Stimulated activated CD8-positive, alpha-beta memory T cell treated with anti-CD3 and anti-CD28 coated beads, Interleukin-4, amount 100 ng/mL, for 24 hours (primary cell): ENCODE measurements around the gene PSMD14.
"Not testable (repeated sequence)": the region's sequence is repeated elsewhere in the genome, so short reads cannot be mapped to it uniquely, and the experiment has no call there.

Experiments used
- DNase-seq: peaks from one replicate; pipeline ENCODE4 v3.0.0-alpha.2; 2020; ENCODE audit warnings: low read depth

PSMD14 gene

DNA sequence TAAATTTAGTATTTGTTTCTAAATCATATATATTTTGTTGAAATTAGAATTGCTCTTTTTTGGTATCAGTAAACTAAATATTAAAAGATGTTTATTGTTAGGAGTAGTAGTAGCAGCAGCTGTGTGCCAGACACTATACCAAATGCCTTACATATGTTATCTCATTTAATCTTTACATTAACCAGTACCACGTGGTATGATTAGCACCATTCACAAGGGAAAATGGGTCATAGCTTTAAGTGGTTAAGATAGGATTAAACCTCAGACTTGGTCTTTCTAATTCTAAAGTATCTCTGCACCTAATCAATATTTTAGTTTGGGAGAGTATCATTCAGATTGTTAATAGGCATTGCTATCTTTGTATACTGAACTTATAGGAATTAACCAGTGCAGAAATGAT, 29.0 kb downstream of the PSMD14 start:
- no peak for DNase-seq

- not testable (repeated sequence) for DNase-seq
Observed at GRCh38 chr2:161339532-161339931, 31.3 kb downstream of the PSMD14 start.

- DNase-seq, result not testable (repeated sequence)
Observed at GRCh38 chr2:161340930-161341413, 32.7 kb downstream of the PSMD14 start.

DNA sequence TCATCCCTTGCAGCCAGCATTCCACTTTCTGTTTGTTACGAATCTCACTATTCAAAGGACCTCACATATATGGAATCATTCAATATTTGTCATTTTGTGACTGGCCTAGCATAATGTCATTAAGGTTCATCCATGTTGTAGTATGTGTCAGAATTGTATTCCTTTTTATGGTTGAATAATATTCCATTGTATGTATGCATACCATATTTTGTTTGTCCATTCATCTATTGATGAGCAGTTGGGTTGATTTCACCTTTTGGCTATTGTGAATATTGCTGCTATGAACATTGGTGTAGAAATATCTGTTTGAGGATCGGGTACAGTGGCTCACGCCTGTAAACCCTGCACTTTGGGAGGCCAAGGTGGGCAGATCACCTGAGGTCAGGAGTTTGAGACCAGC, 35.0 kb downstream of the PSMD14 start:
- no peak for DNase-seq

GRCh38 chr2:161344692-161345091, 36.5 kb downstream of the PSMD14 start:
- no peak for DNase-seq

GRCh38 chr2:161351678-161352077, 43.5 kb downstream of the PSMD14 start:
- DNase-seq, result no peak

GRCh38 chr2:161352719-161353118, 44.5 kb downstream of the PSMD14 start:
- DNase-seq, result no peak

- no peak for DNase-seq
Observed at GRCh38 chr2:161353543-161353942, 45.3 kb downstream of the PSMD14 start.

GRCh38 chr2:161354106-161354505, 45.9 kb downstream of the PSMD14 start:
- no peak for DNase-seq

DNA sequence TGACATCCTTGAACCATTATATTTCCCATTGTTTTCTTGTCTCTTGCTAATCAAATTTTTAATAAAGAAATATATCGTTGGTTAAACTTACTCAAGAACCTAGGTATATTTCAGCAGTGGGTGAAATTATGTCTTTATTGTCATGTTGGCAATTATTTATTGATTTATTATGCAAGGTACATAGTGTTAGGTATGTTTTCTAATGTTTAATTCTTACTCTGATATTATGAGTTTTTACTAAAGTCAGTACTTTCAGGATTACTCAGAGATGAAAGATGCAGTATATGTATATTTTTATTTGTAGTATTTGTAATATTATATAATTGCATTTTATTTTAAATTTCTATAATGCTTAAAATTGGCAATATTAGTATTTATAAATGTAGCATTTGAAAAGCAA, 46.9 kb downstream of the PSMD14 start:
- DNase-seq, result no peak

- no peak for DNase-seq
Observed at GRCh38 chr2:161355983-161356382, 47.8 kb downstream of the PSMD14 start.

DNA sequence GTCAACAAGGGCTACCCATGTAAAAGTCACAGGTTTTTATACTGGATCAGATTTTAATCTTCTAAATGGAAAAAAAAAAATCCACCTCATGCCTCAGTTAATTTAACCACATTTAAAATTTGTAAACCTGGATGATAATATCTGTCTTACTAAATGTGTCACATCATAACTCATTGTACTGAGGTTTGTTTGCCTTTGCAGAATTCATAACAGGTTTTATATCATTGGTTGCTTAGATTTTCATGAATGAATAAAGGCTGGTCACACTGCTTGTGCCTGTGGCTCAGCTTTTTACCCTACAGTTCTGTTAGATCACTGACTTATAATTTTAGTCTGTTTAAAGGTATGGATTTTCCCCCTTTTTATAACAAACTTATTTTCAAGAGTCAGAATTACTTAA, 48.9 kb downstream of the PSMD14 start:
- no peak for DNase-seq

- no peak for DNase-seq
Observed at GRCh38 chr2:161358838-161359237, 50.6 kb downstream of the PSMD14 start.

GRCh38 chr2:161360095-161360654, 52.0 kb downstream of the PSMD14 start:
- not testable (repeated sequence) for DNase-seq

GRCh38 chr2:161362568-161363166, 54.4 kb downstream of the PSMD14 start:
- no peak for DNase-seq

- DNase-seq, result no peak
Observed at GRCh38 chr2:161367675-161368074, 59.5 kb downstream of the PSMD14 start.

DNA sequence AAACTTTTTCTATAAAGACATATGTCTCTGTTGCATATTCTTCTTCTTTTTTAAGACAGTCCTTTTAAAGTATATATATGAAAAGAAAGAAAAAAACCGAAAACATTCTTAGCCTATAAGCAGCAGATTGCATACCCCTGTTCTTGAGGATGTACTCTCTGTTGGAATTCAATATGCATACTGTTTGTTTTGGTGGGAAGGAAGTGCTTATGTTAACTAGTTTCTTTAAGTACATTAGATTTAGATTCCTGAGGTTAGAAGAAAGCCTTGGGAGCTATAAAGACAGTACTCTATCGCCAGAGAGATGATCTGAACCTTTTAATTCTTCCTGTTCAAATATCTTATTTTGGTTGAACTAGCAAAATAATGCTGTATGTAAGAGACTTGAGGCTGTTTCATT, 61.1 kb downstream of the PSMD14 start:
- DNase-seq, result no peak

- no peak for DNase-seq
Observed at GRCh38 chr2:161370981-161371380, 62.8 kb downstream of the PSMD14 start.

GRCh38 chr2:161371869-161372268, 63.6 kb downstream of the PSMD14 start:
- no peak for DNase-seq

DNA sequence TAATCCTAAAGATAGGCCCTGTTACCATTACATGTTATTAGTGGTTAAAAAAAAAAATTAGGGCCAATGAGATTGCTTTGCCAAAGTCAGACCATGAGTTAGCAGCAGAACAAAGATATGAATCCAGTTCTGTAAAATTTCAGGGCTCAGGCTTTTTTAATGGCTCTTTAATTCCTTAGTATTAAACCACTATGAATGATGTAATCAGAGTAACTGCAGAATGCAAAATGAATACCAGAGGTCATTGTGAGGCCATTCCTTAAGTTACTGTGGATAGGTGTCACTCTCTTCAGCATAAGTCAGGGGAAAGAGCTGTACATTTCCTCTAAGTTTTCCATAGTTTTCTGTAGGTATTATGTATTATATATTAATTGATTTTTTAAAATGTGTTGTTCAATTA, 65.7 kb downstream of the PSMD14 start:
- no peak for DNase-seq

GRCh38 chr2:161374446-161374845, 66.2 kb downstream of the PSMD14 start:
- no peak for DNase-seq

DNA sequence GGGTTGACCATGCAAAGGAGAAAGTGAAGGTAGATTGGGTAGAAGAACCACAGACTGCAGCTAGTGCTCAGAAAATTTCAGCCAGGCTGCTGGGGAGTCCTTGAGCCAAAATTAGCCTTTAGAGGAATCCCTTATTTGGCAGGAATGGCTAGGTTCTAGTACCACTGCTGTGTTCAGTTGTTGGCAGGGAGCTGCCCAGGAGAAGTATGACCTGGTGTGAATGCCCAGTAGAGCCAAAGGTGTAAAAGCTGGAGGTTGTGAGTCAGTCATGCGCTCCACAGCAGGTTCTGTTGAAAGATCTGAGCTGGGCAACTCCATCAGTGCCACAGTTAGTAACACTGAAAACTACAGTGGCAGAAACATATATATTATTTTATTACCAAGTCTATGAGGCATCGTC, 71.5 kb downstream of the PSMD14 start:
- no peak for DNase-seq

- DNase-seq, result no peak
Observed at GRCh38 chr2:161381546-161381945, 73.3 kb downstream of the PSMD14 start.

- DNase-seq, result no peak
Observed at GRCh38 chr2:161382747-161383146, 74.5 kb downstream of the PSMD14 start.
